Duodenal mucosa (tissue), 2 donors: ENCODE results near the gene MKS1.

Experiments
- H3K27ac ChIP-seq: one replicate; pipeline ENCODE4 v1.7.0; 2013; ENCODE audit warnings: low read depth, low read length
- H3K27me3 ChIP-seq, 2 donors: one replicate each; pipeline ENCODE4 v1.7.0; 2013; ENCODE audit warnings: low read length in 2 of 2, control low read depth in 1 of 2; ENCODE audit not compliant: insufficient read depth in 2 of 2, control insufficient read depth in 1 of 2
- H3K36me3 ChIP-seq, 2 donors: one replicate each; pipeline ENCODE4 v1.7.0; 2013; ENCODE audit warnings: low read length in 2 of 2, control low read depth in 1 of 2; ENCODE audit not compliant: insufficient read depth in 2 of 2, control insufficient read depth in 1 of 2
- H3K4me1 ChIP-seq, 2 donors: one replicate each; pipeline ENCODE4 v1.7.0; 2013; ENCODE audit warnings: low read length in 2 of 2, control low read depth in 1 of 2; ENCODE audit not compliant: insufficient read depth in 2 of 2, control insufficient read depth in 1 of 2
- H3K4me3 ChIP-seq, 2 donors: one replicate each; pipeline ENCODE4 v1.7.0; 2013; ENCODE audit warnings: low read length in 2 of 2, low read depth in 1 of 2
- H3K9ac ChIP-seq, 2 donors: one replicate each; pipeline ENCODE4 v1.7.0; 2013; ENCODE audit warnings: low read length in 2 of 2, low read depth in 1 of 2
- H3K9me3 ChIP-seq, 2 donors: one replicate each; pipeline ENCODE4 v1.7.0; 2013; ENCODE audit warnings: low read length in 2 of 2, control low read depth in 1 of 2; ENCODE audit not compliant: control insufficient read depth in 1 of 2

Gene MKS1

DNA sequence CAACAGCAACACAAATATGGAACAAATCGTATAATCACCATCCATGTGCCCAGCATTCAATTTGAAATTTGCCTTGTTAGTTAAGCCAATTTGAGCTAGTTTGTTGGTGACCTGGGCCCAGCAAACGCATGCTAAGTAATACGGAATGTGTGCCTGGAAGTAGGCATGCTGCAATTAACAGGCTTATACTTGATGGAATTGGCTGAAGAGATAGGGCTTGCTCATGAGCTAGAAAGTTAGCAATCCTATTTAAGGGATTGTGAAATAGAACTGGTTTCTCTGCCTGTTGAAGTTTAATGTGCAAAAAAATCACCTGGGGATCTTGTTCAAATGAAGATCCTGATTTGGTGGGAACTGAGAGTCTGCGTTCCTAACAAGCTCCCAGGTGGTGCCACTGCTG is 10.8 kb upstream of the MKS1 start:
- Histone ChIP-seq H3K9ac (no peak overlapping the region), H3K36me3 (no peaks in the 10 kb centered on the region), H3K4me3 (no peak overlapping the region), H3K27me3 (peaks cover 0 to 18% of the 10 kb centered on the region in 2 donors), H3K27ac (no peak overlapping the region), H3K4me1 (peaks cover 9 to 14% of the 10 kb centered on the region in 2 donors), H3K9me3 (no peaks in the 10 kb centered on the region)

DNA sequence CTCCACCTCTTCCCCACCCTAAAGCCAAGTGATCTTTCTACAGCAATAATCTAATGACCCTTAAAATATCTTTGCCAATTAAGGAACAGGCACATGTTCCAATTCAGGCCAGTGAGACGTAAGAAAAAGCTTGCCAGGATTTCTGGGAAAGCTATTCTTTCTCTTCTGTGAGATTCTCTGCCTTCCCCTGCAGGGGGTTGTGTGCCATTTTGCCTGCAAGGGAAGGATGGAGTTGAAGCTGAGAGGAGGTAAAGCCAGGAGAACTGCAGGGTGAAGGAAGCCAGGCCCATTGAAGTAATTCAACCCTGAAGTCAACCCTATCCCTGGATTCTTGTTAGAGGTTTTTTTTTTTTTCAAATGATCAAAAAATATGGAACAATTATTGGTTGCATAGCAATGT is 10.3 kb upstream of the MKS1 start:
- Histone ChIP-seq H3K9ac (no peak overlapping the region), H3K9me3 (no peaks in the 10 kb centered on the region), H3K27ac (no peak overlapping the region), H3K4me1 (peaks cover 9 to 14% of the 10 kb centered on the region in 2 donors), H3K27me3 (peaks cover 0 to 13% of the 10 kb centered on the region in 2 donors), H3K36me3 (no peaks in the 10 kb centered on the region), H3K4me3 (no peak overlapping the region)

GRCh38 chr17:58228679-58229078 is 9.6 kb upstream of the MKS1 start:
- Histone ChIP-seq H3K9me3 (no peaks in the 10 kb centered on the region), H3K4me1 (peaks cover 9 to 14% of the 10 kb centered on the region in 2 donors), H3K27me3 (peaks cover 0 to 11% of the 10 kb centered on the region in 2 donors), H3K27ac (no peak overlapping the region), H3K36me3 (no peaks in the 10 kb centered on the region), H3K4me3 (no peak overlapping the region), H3K9ac (no peak overlapping the region)

DNA sequence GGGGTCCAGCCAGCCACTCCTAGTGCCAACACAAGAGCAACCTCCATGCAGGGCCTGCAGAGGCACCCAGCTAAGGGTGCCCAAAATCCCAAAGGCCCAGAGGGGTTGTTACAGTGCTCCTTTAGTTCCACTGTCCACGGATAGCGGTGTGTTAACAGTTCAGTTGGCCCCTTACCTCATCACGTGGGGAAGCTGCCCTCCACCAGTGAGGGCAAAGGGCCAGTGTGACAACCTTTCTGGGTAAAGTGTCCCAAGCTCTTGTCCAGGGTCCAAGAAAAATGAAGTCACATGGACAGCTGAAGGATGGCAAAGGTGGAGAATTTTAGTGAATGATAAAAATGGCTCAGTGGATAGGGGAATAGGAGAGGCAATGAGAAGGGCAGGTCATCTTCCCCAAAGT is 8.7 kb upstream of the MKS1 start:
- Histone ChIP-seq H3K36me3 (no peaks in the 10 kb centered on the region), H3K27ac (no peak overlapping the region), H3K9ac (no peak overlapping the region), H3K4me3 (no peak overlapping the region), H3K4me1 (peaks cover 9 to 14% of the 10 kb centered on the region in 2 donors), H3K27me3 (peaks cover 0 to 11% of the 10 kb centered on the region in 2 donors), H3K9me3 (no peaks in the 10 kb centered on the region)

DNA sequence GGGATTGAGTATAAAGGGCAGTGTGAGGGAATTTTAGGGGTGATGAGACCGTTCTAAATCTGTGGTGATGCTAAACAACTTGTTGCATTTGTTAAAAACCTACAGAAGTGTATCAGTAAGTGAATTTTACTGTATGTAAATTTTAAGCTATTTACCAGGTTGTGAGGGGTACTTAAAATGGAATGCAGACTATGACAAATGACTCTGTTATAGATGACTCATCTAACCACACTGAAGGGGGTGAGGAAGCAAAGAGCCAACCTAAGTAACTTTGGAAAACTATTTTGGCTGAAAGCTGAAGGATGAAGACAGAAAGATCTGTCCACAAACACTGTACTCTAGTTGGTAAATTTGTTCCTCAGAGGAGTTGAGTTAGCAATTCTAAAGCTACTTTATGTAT is 5.3 kb upstream of the MKS1 start:
- peaks cover 8% of the 10 kb centered on the region in 2 donors for H3K4me1 ChIP-seq
- peaks cover 0 to 4% of the 10 kb centered on the region in 2 donors for H3K27me3 ChIP-seq
- no peak overlapping the region for H3K9ac ChIP-seq
- no peaks in the 10 kb centered on the region for H3K9me3 ChIP-seq
- no peak overlapping the region for H3K27ac ChIP-seq
- H3K36me3 ChIP-seq = no peaks in the 10 kb centered on the region
- H3K4me3 ChIP-seq = no peak overlapping the region

DNA sequence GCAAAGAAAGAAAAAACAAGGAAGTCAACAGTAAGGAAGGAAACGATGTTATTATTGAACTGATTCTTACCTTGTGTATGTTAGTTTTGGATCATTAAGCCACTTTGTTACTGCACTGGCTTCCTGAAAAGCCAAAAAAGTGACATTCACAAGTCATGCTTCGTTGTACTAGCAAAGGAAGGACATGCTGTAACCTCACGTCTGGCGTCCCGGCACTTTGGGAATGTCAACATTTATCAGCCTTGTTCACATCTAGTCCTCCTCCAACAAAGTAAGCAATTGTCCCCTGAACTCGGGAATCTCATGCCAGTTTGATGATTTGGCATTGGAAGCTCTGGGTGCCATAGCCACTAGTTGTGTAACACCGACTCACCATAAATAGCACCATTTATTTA is 731 bp upstream of the MKS1 start:
- H3K27me3 ChIP-seq = no peaks in the 10 kb centered on the region
- peaks cover 0 to 13% of the 10 kb centered on the region in 2 donors for H3K36me3 ChIP-seq
- H3K4me3 ChIP-seq = peak overlapping the region; percentile 87 to 94
- no peak overlapping the region for H3K27ac ChIP-seq
- H3K4me1 ChIP-seq = peaks cover 11 to 15% of the 10 kb centered on the region in 2 donors
- H3K9me3 ChIP-seq = no peaks in the 10 kb centered on the region
- peak overlapping the region; percentile 66 to 88 for H3K9ac ChIP-seq

DNA sequence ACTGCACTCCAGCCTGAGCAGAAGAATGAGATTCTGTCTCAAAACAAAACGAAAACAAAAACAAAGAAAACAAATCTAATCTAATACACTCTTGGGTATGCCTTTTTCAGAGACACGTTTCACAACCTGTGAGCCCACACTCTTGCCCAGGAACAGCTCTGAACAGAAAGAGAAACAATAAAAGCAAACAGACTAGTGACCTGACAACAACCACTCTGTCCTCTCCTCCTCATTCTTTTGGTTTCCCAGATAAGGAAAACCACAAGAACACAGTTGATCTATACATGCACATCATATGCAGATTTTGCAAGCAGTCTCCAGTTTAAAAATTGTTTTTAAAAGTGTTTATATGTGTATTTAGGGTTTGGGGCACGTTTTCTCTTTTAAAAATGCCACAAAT is 1.3 kb downstream of the MKS1 start:
- H3K9me3 ChIP-seq = no peaks in the 10 kb centered on the region
- no peak overlapping the region for H3K9ac ChIP-seq
- H3K4me3 ChIP-seq = no peak overlapping the region
- no peaks in the 10 kb centered on the region for H3K27me3 ChIP-seq
- peaks cover 11 to 15% of the 10 kb centered on the region in 2 donors for H3K4me1 ChIP-seq
- H3K36me3 ChIP-seq = peaks cover 7 to 26% of the 10 kb centered on the region in 2 donors
- H3K27ac ChIP-seq = no peak overlapping the region

DNA sequence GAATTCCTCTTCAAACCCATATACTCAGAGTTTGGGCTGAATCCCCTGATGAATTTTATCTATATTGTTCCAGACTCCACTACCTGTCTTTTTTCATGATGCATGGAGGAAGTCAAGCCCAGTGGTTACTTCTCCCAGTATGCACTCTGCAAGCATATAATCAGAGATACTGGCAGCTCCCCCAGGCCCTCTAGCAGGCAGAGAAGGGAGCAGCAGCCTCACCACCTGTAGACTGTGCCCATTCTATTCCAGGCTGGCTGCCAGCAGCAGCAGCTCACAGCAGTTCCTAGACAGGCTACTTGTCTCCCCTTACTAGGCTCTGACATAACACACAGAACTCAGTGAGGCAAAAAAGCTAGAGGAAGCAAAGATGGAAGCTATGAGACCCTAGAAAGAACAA is 3.4 kb downstream of the MKS1 start:
- no peak overlapping the region for H3K4me3 ChIP-seq
- H3K36me3 ChIP-seq = peaks cover 10 to 39% of the 10 kb centered on the region in 2 donors
- no peak overlapping the region for H3K9ac ChIP-seq
- no peak overlapping the region for H3K27ac ChIP-seq
- H3K4me1 ChIP-seq = peaks cover 11 to 15% of the 10 kb centered on the region in 2 donors
- H3K9me3 ChIP-seq = no peaks in the 10 kb centered on the region
- H3K27me3 ChIP-seq = no peaks in the 10 kb centered on the region

- peaks cover 28 to 72% of the 10 kb centered on the region in 2 donors for H3K36me3 ChIP-seq
- no peak overlapping the region for H3K9ac ChIP-seq
- H3K27ac ChIP-seq = no peak overlapping the region
- no peaks in the 10 kb centered on the region for H3K9me3 ChIP-seq
- H3K4me1 ChIP-seq = no peaks in the 10 kb centered on the region
- H3K27me3 ChIP-seq = no peaks in the 10 kb centered on the region
- no peak overlapping the region for H3K4me3 ChIP-seq
Observed at GRCh38 chr17:58210922-58211321, 8.1 kb downstream of the MKS1 start.

DNA sequence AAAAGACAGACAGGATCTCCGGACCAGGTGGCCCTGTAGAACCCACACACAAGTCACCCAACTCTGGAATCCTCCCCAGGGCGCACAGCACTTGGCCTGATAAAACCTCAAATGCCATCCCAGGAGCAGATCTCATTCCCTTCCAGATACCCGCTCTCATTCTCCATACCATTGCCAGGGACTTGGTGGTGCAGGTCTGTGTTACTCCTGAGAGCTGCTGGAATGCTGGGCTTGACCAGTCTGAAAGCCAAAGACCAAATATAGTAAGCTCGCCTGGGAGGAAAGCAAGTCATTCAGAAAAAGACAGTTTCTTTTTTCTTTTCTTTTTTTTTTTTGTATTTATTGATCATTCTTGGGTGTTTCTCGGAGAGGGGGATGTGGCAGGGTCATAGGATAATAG is 10.7 kb downstream of the MKS1 start:
- no peak overlapping the region for H3K9ac ChIP-seq
- no peaks in the 10 kb centered on the region for H3K27me3 ChIP-seq
- no peak overlapping the region for H3K4me3 ChIP-seq
- H3K9me3 ChIP-seq = no peaks in the 10 kb centered on the region
- peaks cover 28 to 56% of the 10 kb centered on the region in 2 donors for H3K36me3 ChIP-seq
- H3K27ac ChIP-seq = no peak overlapping the region
- H3K4me1 ChIP-seq = no peaks in the 10 kb centered on the region

DNA sequence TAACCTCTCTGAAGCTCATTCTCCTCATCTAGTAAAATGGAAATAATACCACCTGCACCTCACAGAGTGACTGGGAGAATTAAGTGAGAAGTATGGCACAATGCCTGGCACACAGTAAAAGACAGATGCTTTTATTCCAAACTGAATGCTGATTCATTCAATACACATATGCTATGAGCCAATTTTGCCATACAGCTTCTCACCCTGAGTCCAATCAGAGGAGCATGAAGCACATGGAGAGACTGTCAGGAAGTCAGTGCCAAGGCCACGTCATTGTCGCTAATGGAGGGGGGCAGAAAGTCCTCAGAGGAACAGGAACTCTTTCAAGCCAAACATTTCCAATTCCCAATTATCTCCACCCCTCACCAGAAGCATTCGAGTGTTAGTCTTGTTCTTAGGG is 11.6 kb downstream of the MKS1 start:
- H3K27ac ChIP-seq = no peak overlapping the region
- peaks cover 24 to 48% of the 10 kb centered on the region in 2 donors for H3K36me3 ChIP-seq
- no peaks in the 10 kb centered on the region for H3K4me1 ChIP-seq
- H3K9ac ChIP-seq = no peak overlapping the region
- H3K9me3 ChIP-seq = no peaks in the 10 kb centered on the region
- H3K4me3 ChIP-seq = no peak overlapping the region
- H3K27me3 ChIP-seq = no peaks in the 10 kb centered on the region
